Esophagus muscularis mucosa (tissue), 4 donors: ENCODE data around the gene XCL2. TPM values are rescaled to one million over a fixed set of nuclear protein-coding genes. Genes with fewer than 3 reads are reported as not detected.

Source experiments
- DNase-seq: peaks from one replicate; pipeline ENCODE4 v3.0.0-alpha.2; 2017; ENCODE audit errors: extremely low spot score
- H3K27ac ChIP-seq, 4 donors: fragments of 200-600 bp; sonication (generic); replicated peaks in 1 of 4; 1 replicate in 3 of 4; 2 replicates in 1 of 4; pipeline ENCODE4 v1.5.1; 2016 to 2019; ENCODE audit warnings: mild to moderate bottlenecking in 1 of 4
- H3K27me3 ChIP-seq, 4 donors: fragments of 200-600 bp; sonication (generic); one replicate each; pipeline versions ENCODE4 v1.5.1 to v1.6.0; 2016 to 2019
- H3K36me3 ChIP-seq, 4 donors: fragments of 200-600 bp; sonication (generic); one replicate each; pipeline ENCODE4 v1.5.1; 2016 to 2019
- H3K4me1 ChIP-seq, 4 donors: fragments of 200-600 bp; sonication (generic); one replicate each; pipeline ENCODE4 v1.5.1; 2016 to 2019
- H3K4me3 ChIP-seq, 4 donors: fragments of 200-600 bp; sonication (generic); 1 replicate in 2 of 4; 2 replicates in 2 of 4; pipeline ENCODE4 v1.5.1; 2016 to 2019; ENCODE audit warnings: mild to moderate bottlenecking in 4 of 4, moderate library complexity in 1 of 4
- H3K9me3 ChIP-seq, 4 donors: fragments of 200-600 bp; sonication (generic); 1 replicate in 3 of 4; 2 replicates in 1 of 4; pipeline ENCODE4 v1.5.1; 2016 to 2019
- CTCF ChIP-seq, 3 experiments: fragments of 200-600 bp in 2 of 3; fragments of 450-650 bp in 1 of 3; sonication (generic) in 2 of 3; IDR thresholded peaks; one replicate each; pipeline ENCODE4 v1.5.1; 2017 to 2019; ENCODE audit warnings: antibody characterized with exemption in 3 of 3, mild to moderate bottlenecking in 2 of 3, moderate library complexity in 1 of 3
- EP300 ChIP-seq: sonication (generic); formaldehyde crosslinking; IDR thresholded peaks from one replicate; pipeline ENCODE4 v1.6.1; 2017; ENCODE audit warnings: antibody characterized with exemption
- POLR2A ChIP-seq: fragments of 450-650 bp; IDR thresholded peaks from one replicate; pipeline ENCODE4 v1.6.1; 2017; ENCODE audit warnings: antibody characterized with exemption, moderate library complexity, mild to moderate bottlenecking, low read depth
- POLR2AphosphoS5 ChIP-seq, 2 donors: sonication (generic); formaldehyde crosslinking; IDR thresholded peaks; one replicate each; pipeline ENCODE4 v1.6.1; 2017; ENCODE audit warnings: antibody characterized with exemption in 2 of 2
- WGBS: methylation state at CpG from one replicate; pipeline ENCODE4 v1.1.5; 2018; 5-methylcytosine and 5-hydroxymethylcytosine counted together
- intact Hi-C: fragments of 100-400 bp; cut with DNase I; formaldehyde crosslinking; loops from one replicate; pipeline ENCODE4 v1.15.1; 2023
- total RNA-seq, 4 donors: library from RNA; depleted of rRNA; stranded (reverse); fragments of >200 nt; gene quantifications; one replicate each; pipeline versions ENCODE4 v1.1.0 to v1.2.1, GENCODE V29; 2016

XCL2 gene
- total RNA-seq, 4 donors from 2014 or later = not detected

GRCh38 chr1:168504064-168504837, 39.5 kb downstream of the XCL2 start:
- intact Hi-C loops = no loop called here
- no peaks in the 10 kb centered on the region for H3K27me3 ChIP-seq
- 77% methylated on average over 4 of the region's 4 CpGs for WGBS
- no peak overlapping the region for H3K4me3 ChIP-seq
- TF ChIP-seq POLR2AphosphoS5 (IDR thresholded peaks at IDR 0.05) (peak; percentile 44 to 46), EP300 (no peak), POLR2A (no peak), CTCF (IDR thresholded peaks at IDR 0.05) (no peak)
- peak overlapping the region in 2 of 4 donors; percentile 9 to 24 for H3K27ac ChIP-seq
- H3K36me3 ChIP-seq = no peaks in the 10 kb centered on the region
- peaks cover 0 to 56% (median 46%) of the 10 kb centered on the region in 4 donors for H3K4me1 ChIP-seq
- H3K9me3 ChIP-seq = no peaks in the 10 kb centered on the region
- DNase-seq = no peak

GRCh38 chr1:168499688-168500049, 44.1 kb downstream of the XCL2 start:
- no peak for TF ChIP-seq EP300
- no peak for TF ChIP-seq POLR2A
- TF ChIP-seq CTCF (IDR thresholded peaks at IDR 0.05) = no peak
- TF ChIP-seq POLR2AphosphoS5 (IDR thresholded peaks at IDR 0.05) = no peak
- Histone ChIP-seq H3K27me3 (no peaks in the 10 kb centered on the region), H3K4me1 (peaks cover 9 to 52% (median 42%) of the 10 kb centered on the region in 4 donors), H3K27ac (peak overlapping the region in 3 of 4 donors; percentile 35 to 62 (median 60)), H3K9me3 (no peaks in the 10 kb centered on the region), H3K36me3 (no peaks in the 10 kb centered on the region), H3K4me3 (no peak overlapping the region)
- 58% methylated on average over 2 of the region's 2 CpGs for WGBS
- no peak for DNase-seq
- intact Hi-C loops = no loop called here

- no peak for DNase-seq
- Histone ChIP-seq H3K27me3 (no peaks in the 10 kb centered on the region), H3K9me3 (no peaks in the 10 kb centered on the region), H3K4me1 (peaks cover 9 to 48% (median 37%) of the 10 kb centered on the region in 4 donors), H3K27ac (peak overlapping the region; percentile 35 to 68 (median 61)), H3K4me3 (no peak overlapping the region), H3K36me3 (no peaks in the 10 kb centered on the region)
- intact Hi-C loops = no loop called here
- 71% methylated on average over 4 of the region's 4 CpGs for WGBS
- no peak for TF ChIP-seq EP300
- TF ChIP-seq CTCF (IDR thresholded peaks at IDR 0.05) = no peak
- TF ChIP-seq POLR2AphosphoS5 (IDR thresholded peaks at IDR 0.05) = no peak
- no peak for TF ChIP-seq POLR2A
Measured at GRCh38 chr1:168498956-168499687, 44.7 kb downstream of the XCL2 start.

GRCh38 chr1:168498159-168498631, 45.6 kb downstream of the XCL2 start:
- Histone ChIP-seq H3K4me1 (peaks cover 9 to 46% (median 37%) of the 10 kb centered on the region in 4 donors), H3K27me3 (no peaks in the 10 kb centered on the region), H3K36me3 (no peaks in the 10 kb centered on the region), H3K4me3 (no peak overlapping the region), H3K27ac (peak overlapping the region; percentile 32 to 68 (median 61)), H3K9me3 (no peaks in the 10 kb centered on the region)
- no peak for TF ChIP-seq POLR2A
- TF ChIP-seq CTCF (IDR thresholded peaks at IDR 0.05) = no peak
- peak; percentile 76 to 88 for TF ChIP-seq POLR2AphosphoS5 (IDR thresholded peaks at IDR 0.05)
- TF ChIP-seq EP300 = no peak
- WGBS = 13% methylated on average over 2 of the region's 2 CpGs
- intact Hi-C loops = no loop called here
- DNase-seq = no peak
